T-cell (primary cell): Measurements from ENCODE around the gene SLC5A10. TPM values are rescaled to one million over a fixed set of nuclear protein-coding genes. Genes with fewer than 3 reads are reported as not detected.
"Not testable (repeated sequence)": the region's sequence is repeated elsewhere in the genome, so short reads cannot be mapped to it uniquely, and the experiment has no call there.

Source experiments
- ATAC-seq, 4 experiments: fragments of 200-7000 bp in 3 of 4; fragments of 150-1000 bp in 1 of 4; cut with Tn5 transposase; replicated peaks in 1 of 4; 1 replicate in 3 of 4; 2 replicates in 1 of 4; pipeline ENCODE4 v1.10.0; 2021; ENCODE audit warnings: moderate library complexity in 3 of 4, mild to moderate bottlenecking in 2 of 4, moderate number of reproducible peaks in 1 of 4
- CTCF ChIA-PET, 2 donors: fragments of 300-600 bp; sonication (Branson Sonifier 250); formaldehyde crosslinking; loops; one replicate each; lab custom pipeline; 2022; ENCODE audit warnings: antibody characterized with exemption in 2 of 2; lab: Charles Lee
- POLR2A ChIA-PET, 2 donors: fragments of 300-600 bp; sonication (Branson Sonifier 250); formaldehyde crosslinking; loops; one replicate each; lab custom pipeline; 2022; ENCODE audit warnings: antibody characterized with exemption in 2 of 2; lab: Charles Lee
- DNase-seq, 35 experiments: peaks; one replicate each; pipeline versions ENCODE4 v3.0.0 to v3.0.0-alpha.2; 2013 to 2023
- H3K27ac ChIP-seq: one replicate; pipeline ENCODE4 v1.5.1; 2013; ENCODE audit warnings: low read length
- H3K27me3 ChIP-seq, 2 experiments: replicated peaks in 1 of 2; 1 replicate in 1 of 2; 2 replicates in 1 of 2; pipeline versions ENCODE4 v1.6.1 to v1.7.0; 2013; ENCODE audit warnings: low read length in 1 of 2, mixed read lengths in 1 of 2; ENCODE audit not compliant: control insufficient read depth in 2 of 2, insufficient read depth in 2 of 2; ENCODE audit errors: extremely low read depth in 1 of 2
- H3K36me3 ChIP-seq, 2 donors: 1 replicate in 1 of 2; 2 replicates in 1 of 2; pipeline versions ENCODE4 v1.6.1 to v1.7.0; 2013; ENCODE audit warnings: low read length in 1 of 2; ENCODE audit not compliant: control insufficient read depth in 2 of 2, insufficient read depth in 1 of 2; ENCODE audit errors: extremely low read depth in 1 of 2
- H3K4me1 ChIP-seq, 2 experiments: 1 replicate in 1 of 2; 2 replicates in 1 of 2; pipeline versions ENCODE4 v1.6.1 to v1.7.0; 2013; ENCODE audit warnings: low read length in 2 of 2, mixed read lengths in 1 of 2; ENCODE audit not compliant: insufficient read depth in 2 of 2, control insufficient read depth in 1 of 2; ENCODE audit errors: extremely low read depth in 1 of 2
- H3K4me3 ChIP-seq, 2 donors: 1 replicate in 1 of 2; 2 replicates in 1 of 2; pipeline versions ENCODE4 v1.5.1 to v1.7.0; 2013; ENCODE audit warnings: mild to moderate bottlenecking in 2 of 2, low read length in 1 of 2, moderate library complexity in 1 of 2; ENCODE audit not compliant: control insufficient read depth in 1 of 2; ENCODE audit errors: extremely low read depth in 1 of 2
- H3K9me3 ChIP-seq: 2 replicates; pipeline ENCODE4 v1.7.0; 2013
- H3K27ac Mint-ChIP-seq, 2 donors: one replicate each; pipeline ENCODE4 v1.8.0; 2020 to 2021; ENCODE audit warnings: mild to moderate bottlenecking in 2 of 2, mixed read lengths in 2 of 2
- H3K27me3 Mint-ChIP-seq, 2 donors: one replicate each; pipeline ENCODE4 v1.8.0; 2021 to 2022; ENCODE audit warnings: mixed read lengths in 2 of 2
- H3K36me3 Mint-ChIP-seq: one replicate; pipeline ENCODE4 v1.8.0; 2021; ENCODE audit warnings: mixed read lengths
- H3K4me1 Mint-ChIP-seq, 3 donors: one replicate each; pipeline ENCODE4 v1.8.0; 2020 to 2022; ENCODE audit warnings: mixed read lengths in 3 of 3, mild to moderate bottlenecking in 1 of 3
- H3K4me3 Mint-ChIP-seq, 3 donors: one replicate each; pipeline ENCODE4 v1.8.0; 2020 to 2022; ENCODE audit warnings: mild to moderate bottlenecking in 3 of 3, mixed read lengths in 3 of 3, moderate library complexity in 3 of 3
- H3K9me3 Mint-ChIP-seq, 3 donors: one replicate each; pipeline ENCODE4 v1.8.0; 2020 to 2022; ENCODE audit warnings: mixed read lengths in 3 of 3
- WGBS: methylation state at CpG from one replicate; pipeline ENCODE4 v1.1.5; 2013; ENCODE audit warnings: missing lambda C conversion rate; ENCODE audit not compliant: insufficient coverage; 5-methylcytosine and 5-hydroxymethylcytosine counted together
- total RNA-seq, 35 experiments: library from RNA in 6 of 35; stranded (reverse) in 6 of 35; fragments of 120-200 nt in 1 of 35; gene quantifications; one replicate each; pipeline versions ENCODE4 v1.2.1 to v1.2.4 and lab custom pipeline; 2013 to 2026

The SLC5A10 gene
- total RNA-seq, 5 donors from 2014 or later (not counting 1 experiment from before 2014, with no cell fraction given): 0.09 TPM; not detected in 4

- H3K9me3 ChIP-seq: no peaks in the 10 kb centered on the region
- no peak overlapping the region for H3K4me3 Mint-ChIP-seq
- H3K4me1 ChIP-seq: peaks cover 11 to 17% of the 10 kb centered on the region in 2 experiments
- ATAC-seq (no peak), DNase-seq (no peak)
- no peaks in the 10 kb centered on the region for H3K36me3 ChIP-seq
- H3K27me3 ChIP-seq: peaks cover 0 to 11% of the 10 kb centered on the region in 2 experiments
- ChIA-PET POLR2A (no interaction called here), CTCF (no interaction called here)
- H3K27me3 Mint-ChIP-seq: peaks cover 0 to 3% of the 10 kb centered on the region in 2 donors
- no peaks in the 10 kb centered on the region for H3K36me3 Mint-ChIP-seq
- no peaks in the 10 kb centered on the region for H3K9me3 Mint-ChIP-seq
- H3K27ac ChIP-seq: no peak overlapping the region
- H3K4me1 Mint-ChIP-seq: peaks cover 26 to 50% (median 30%) of the 10 kb centered on the region in 3 donors
- 46% methylated on average over 2 of the region's 4 CpGs for WGBS
- H3K27ac Mint-ChIP-seq: peak overlapping the region in 1 of 2 donors; percentile 39
- H3K4me3 ChIP-seq: no peak overlapping the region
These were observed 1.6 kb upstream of the SLC5A10 start for GRCh38 chr17:18950346-18950745.

- POLR2A ChIA-PET: no interaction called here
- no peak overlapping the region for H3K4me3 ChIP-seq
- DNase-seq: no peak
These were observed 740 bp upstream of the SLC5A10 start for GRCh38 chr17:18950944-18951905.

DNA sequence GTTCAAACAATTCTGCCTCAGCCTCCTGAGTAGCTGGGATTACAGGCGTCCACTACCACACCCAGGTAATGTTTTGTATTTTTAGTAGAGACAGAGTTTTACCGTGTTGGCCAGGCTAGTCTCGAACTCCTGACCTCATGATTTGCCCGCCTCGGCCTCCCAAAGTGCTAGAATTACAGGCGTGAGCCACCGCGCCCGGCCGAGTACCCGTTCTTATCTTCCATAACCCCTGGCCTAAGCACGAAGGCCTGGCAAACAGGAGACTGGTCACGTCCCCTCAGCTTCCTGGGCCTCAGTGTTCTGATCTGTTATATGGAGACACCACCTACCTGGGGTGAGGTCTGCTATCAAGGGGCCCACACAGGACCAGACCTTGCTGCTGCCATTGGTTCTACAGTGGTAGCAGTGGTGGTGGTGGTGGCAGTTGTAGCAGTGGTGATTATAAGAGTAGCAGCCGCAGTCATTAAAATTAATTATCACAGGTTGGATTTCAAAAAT is 1.3 kb downstream of the SLC5A10 start:
- ATAC-seq (no peak), DNase-seq (no peak)
- ChIA-PET POLR2A (no interaction called here), CTCF (no interaction called here)
- Mint-ChIP-seq H3K27ac (no peak overlapping the region), H3K27me3 (peaks cover 0 to under 1% of the 10 kb centered on the region in 2 donors), H3K9me3 (no peaks in the 10 kb centered on the region), H3K4me1 (peaks cover 41 to 56% (median 42%) of the 10 kb centered on the region in 3 donors), H3K36me3 (no peaks in the 10 kb centered on the region), H3K4me3 (no peak overlapping the region)
- no peaks in the 10 kb centered on the region for H3K36me3 ChIP-seq
- peaks cover 0 to 4% of the 10 kb centered on the region in 2 experiments for H3K27me3 ChIP-seq
- no peak overlapping the region for H3K4me3 ChIP-seq
- H3K27ac ChIP-seq: no peak overlapping the region
- no peaks in the 10 kb centered on the region for H3K9me3 ChIP-seq
- peaks cover 16 to 33% of the 10 kb centered on the region in 2 experiments for H3K4me1 ChIP-seq
- 98% methylated on average over 8 of the region's 14 CpGs for WGBS

More at GRCh38 chr17:18950944-18951905, 740 bp upstream of the SLC5A10 start:
- no peaks in the 10 kb centered on the region for H3K36me3 Mint-ChIP-seq
- Histone ChIP-seq H3K9me3 (no peaks in the 10 kb centered on the region), H3K4me1 (peaks cover 15 to 25% of the 10 kb centered on the region in 2 experiments), H3K27me3 (peaks cover 0 to 11% of the 10 kb centered on the region in 2 experiments), H3K27ac (no peak overlapping the region), H3K36me3 (no peaks in the 10 kb centered on the region)
- peak overlapping the region in 1 of 2 donors; percentile 39 for H3K27ac Mint-ChIP-seq
- no peak overlapping the region for H3K4me3 Mint-ChIP-seq
- WGBS: 89% methylated on average over 26 of the region's 34 CpGs
- H3K27me3 Mint-ChIP-seq: peaks cover 0 to 2% of the 10 kb centered on the region in 2 donors
- CTCF ChIA-PET: interaction anchor here in 1 of 2 donors (1.1 kb wide), 1 partner anchor 10 kb away, joined by 3 read pairs; no protein-coding TSS in a partner anchor
- H3K9me3 Mint-ChIP-seq: no peaks in the 10 kb centered on the region
- peaks cover 30 to 55% (median 35%) of the 10 kb centered on the region in 3 donors for H3K4me1 Mint-ChIP-seq
- no peak for ATAC-seq

GRCh38 chr17:18954321-18954720 is 2.4 kb downstream of the SLC5A10 start:
- Histone ChIP-seq H3K4me3 (no peak overlapping the region), H3K9me3 (no peaks in the 10 kb centered on the region), H3K27ac (no peak overlapping the region), H3K27me3 (no peaks in the 10 kb centered on the region), H3K36me3 (no peaks in the 10 kb centered on the region), H3K4me1 (peaks cover 16 to 36% of the 10 kb centered on the region in 2 experiments)
- CTCF ChIA-PET: interaction anchor here in 1 of 2 donors (0.7 kb wide), 1 partner anchor 1121 kb away, joined by 9 read pairs; no protein-coding TSS in a partner anchor
- Mint-ChIP-seq H3K4me1 (peaks cover 41 to 62% (median 42%) of the 10 kb centered on the region in 3 donors), H3K4me3 (peak overlapping the region in 2 of 3 donors; percentile 22 to 78), H3K36me3 (no peaks in the 10 kb centered on the region), H3K27me3 (no peaks in the 10 kb centered on the region), H3K9me3 (no peaks in the 10 kb centered on the region), H3K27ac (peak overlapping the region; percentile 84 to 91)
- ATAC-seq (no peak), DNase-seq (no peak)
- WGBS: 100% methylated on average over 3 of the region's 3 CpGs
- POLR2A ChIA-PET: no interaction called here

- no peaks in the 10 kb centered on the region for H3K36me3 Mint-ChIP-seq
- peak overlapping the region; percentile 11 to 39 for H3K4me3 ChIP-seq
- H3K4me3 Mint-ChIP-seq: peak overlapping the region; percentile 37 to 78 (median 60)
- H3K27me3 Mint-ChIP-seq: no peaks in the 10 kb centered on the region
- no peak for DNase-seq
- peaks cover 16 to 38% of the 10 kb centered on the region in 2 experiments for H3K4me1 ChIP-seq
- no peaks in the 10 kb centered on the region for H3K27me3 ChIP-seq
- H3K4me1 Mint-ChIP-seq: peaks cover 42 to 58% (median 43%) of the 10 kb centered on the region in 3 donors
- H3K27ac Mint-ChIP-seq: peak overlapping the region; percentile 88 to 91
- ATAC-seq: peak in 1 of 4 experiments; percentile 11
- CTCF ChIA-PET: interaction anchor here in 1 of 2 donors (0.7 kb wide), 1 partner anchor 1122 kb away, joined by 9 read pairs; no protein-coding TSS in a partner anchor
- no peaks in the 10 kb centered on the region for H3K36me3 ChIP-seq
- no peaks in the 10 kb centered on the region for H3K9me3 Mint-ChIP-seq
- no peaks in the 10 kb centered on the region for H3K9me3 ChIP-seq
- POLR2A ChIA-PET: interaction anchor here in 1 of 2 donors (0.5 kb wide), 1 partner anchor 98 kb away, joined by 3 read pairs; no protein-coding TSS in a partner anchor
- peak overlapping the region; percentile 55 for H3K27ac ChIP-seq
- WGBS: 83% methylated on average over 1 of the region's 6 CpGs
These were observed 3.0 kb downstream of the SLC5A10 start for GRCh38 chr17:18955009-18955408.

- not testable (repeated sequence) for H3K27me3 Mint-ChIP-seq, H3K36me3 ChIP-seq, H3K9me3 Mint-ChIP-seq, H3K4me3 ChIP-seq, H3K36me3 Mint-ChIP-seq, H3K27ac ChIP-seq, DNase-seq, H3K9me3 ChIP-seq, H3K27me3 ChIP-seq
- ChIA-PET CTCF (interaction anchor here in 1 of 2 donors (0.7 kb wide), 1 partner anchor 51 kb away, joined by 4 read pairs; no protein-coding TSS in a partner anchor), POLR2A (interaction anchor here in 1 of 2 donors (0.5 to 0.7 kb wide), 2 partner anchors 14 to 23 kb away, joined by 3 to 9 read pairs; no protein-coding TSS in a partner anchor)
- H3K4me3 Mint-ChIP-seq: peak overlapping the region in 2 of 3 donors; percentile 60 to 78
- H3K4me1 ChIP-seq: peaks cover 16 to 47% of the 10 kb centered on the region in 2 experiments
- ATAC-seq: peak in 1 of 4 experiments; percentile 4
- peaks cover 44 to 55% (median 50%) of the 10 kb centered on the region in 3 donors for H3K4me1 Mint-ChIP-seq
- H3K27ac Mint-ChIP-seq: peak overlapping the region; percentile 88 to 91
- no CpG with 5 or more reads among the region's 6 CpGs for WGBS
These were observed 4.1 kb downstream of the SLC5A10 start for GRCh38 chr17:18956021-18956420.
